ENCODE results near the gene GPR52. TPM values are rescaled to one million over a fixed set of nuclear protein-coding genes. Genes with fewer than 3 reads are reported as not detected.

GPR52 gene
- total and polyA plus RNA-seq, 2 of the 13 experiments (the other 11 are each of a cell fraction or from before 2014, with no cell fraction given), result 0.25 to 1.5 TPM

DNA sequence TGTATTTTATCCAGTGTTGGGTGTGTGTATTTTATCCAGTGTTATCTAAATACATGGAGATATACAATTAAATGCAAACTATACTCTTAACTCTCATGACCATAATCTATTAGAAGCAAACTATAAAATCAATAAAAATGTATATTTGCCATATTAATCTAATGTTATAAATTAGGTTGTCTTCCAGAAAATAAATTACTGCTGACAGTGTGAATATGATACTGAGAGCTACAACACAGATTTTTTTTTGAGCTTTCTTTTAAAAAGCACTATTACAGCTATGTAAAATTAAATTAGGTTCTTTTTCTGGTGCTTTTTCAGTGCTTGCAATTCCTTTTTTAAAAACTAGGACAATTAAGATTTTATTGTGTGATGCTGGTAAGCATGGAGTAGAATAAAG, 19.0 kb upstream of the GPR52 start:
- no peak overlapping the region for H3K27ac ChIP-seq (ENCODE audit: extremely low read length, insufficient read depth, low read length)
- H3K9me3 ChIP-seq (ENCODE audit: low read length), result no peaks in the 10 kb centered on the region
- TF ChIP-seq MAFK (conservative IDR thresholded peaks at IDR 0.05 in 1 of 2, IDR thresholded peaks at IDR 0.05 in 1 of 2; ENCODE audit: low read length in 2 of 2) (peak; percentile 11 to 64; a peak in 2 of 4 replicates), MAFF (IDR thresholded peaks at IDR 0.05; ENCODE audit: low read depth, low read length) (peak; percentile 22; the same call in 1 of the 2 replicates)
- TF ChIP-seq, protein P1, sequence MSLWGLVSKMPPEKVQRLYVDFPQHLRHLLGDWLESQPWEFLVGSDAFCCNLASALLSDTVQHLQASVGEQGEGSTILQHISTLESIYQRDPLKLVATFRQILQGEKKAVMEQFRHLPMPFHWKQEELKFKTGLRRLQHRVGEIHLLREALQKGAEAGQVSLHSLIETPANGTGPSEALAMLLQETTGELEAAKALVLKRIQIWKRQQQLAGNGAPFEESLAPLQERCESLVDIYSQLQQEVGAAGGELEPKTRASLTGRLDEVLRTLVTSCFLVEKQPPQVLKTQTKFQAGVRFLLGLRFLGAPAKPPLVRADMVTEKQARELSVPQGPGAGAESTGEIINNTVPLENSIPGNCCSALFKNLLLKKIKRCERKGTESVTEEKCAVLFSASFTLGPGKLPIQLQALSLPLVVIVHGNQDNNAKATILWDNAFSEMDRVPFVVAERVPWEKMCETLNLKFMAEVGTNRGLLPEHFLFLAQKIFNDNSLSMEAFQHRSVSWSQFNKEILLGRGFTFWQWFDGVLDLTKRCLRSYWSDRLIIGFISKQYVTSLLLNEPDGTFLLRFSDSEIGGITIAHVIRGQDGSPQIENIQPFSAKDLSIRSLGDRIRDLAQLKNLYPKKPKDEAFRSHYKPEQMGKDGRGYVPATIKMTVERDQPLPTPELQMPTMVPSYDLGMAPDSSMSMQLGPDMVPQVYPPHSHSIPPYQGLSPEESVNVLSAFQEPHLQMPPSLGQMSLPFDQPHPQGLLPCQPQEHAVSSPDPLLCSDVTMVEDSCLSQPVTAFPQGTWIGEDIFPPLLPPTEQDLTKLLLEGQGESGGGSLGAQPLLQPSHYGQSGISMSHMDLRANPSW (CRISPR knock-in tag; IDR thresholded peaks at IDR 0.05; ENCODE audit: borderline replicate concordance), result no peak
- ATAC-seq (no peak), FAIRE-seq (no peak), DNase-seq (ENCODE audit: low spot score) (no peak)
- no peaks in the 10 kb centered on the region for H3K4me1 ChIP-seq (ENCODE audit: insufficient read depth, low read length)
- no peak overlapping the region for H2AFZ ChIP-seq (ENCODE audit: low read length)
- H3K36me3 ChIP-seq (replicated peaks in 1 of 2; ENCODE audit: control insufficient read depth in 1 of 2, insufficient read depth in 2 of 2, low read length in 2 of 2), result no peaks in the 10 kb centered on the region
- no peak overlapping the region for H3K9ac ChIP-seq (ENCODE audit: insufficient read depth, low read depth, low read length)
- intact Hi-C loops (cut with micrococcal nuclease; ENCODE audit: unreplicated experiment) (no loop called here), in situ Hi-C loops (cut with HindIII; ENCODE audit: extremely low pct_ligation_motif_present, low pct_unique_long_range_greater_than_20kb) (no loop called here)
- CTCF ChIA-PET (ENCODE audit: low intra/inter-chr PET ratio, low total read pairs), result no interaction called here
- no TSS peak for BruUV-seq (replicated peaks)
- H4K20me1 ChIP-seq (ENCODE audit: insufficient read depth, low read length), result no peaks in the 10 kb centered on the region
- H3K79me2 ChIP-seq (ENCODE audit: insufficient read depth, low read length), result no peaks in the 10 kb centered on the region
- H3K4me2 ChIP-seq (ENCODE audit: low read depth, low read length), result no peak overlapping the region
- no peaks in the 10 kb centered on the region; a peak in 1 of 5 replicates for H3K27me3 ChIP-seq (ENCODE audit: control insufficient read depth in 1 of 2, insufficient read depth in 2 of 2, low read length in 2 of 2)
- H3K4me3 ChIP-seq (replicated peaks in 1 of 3; ENCODE audit: insufficient read depth in 1 of 3, low read depth in 2 of 3, low read length in 3 of 3), result no peak overlapping the region
- POLR2A ChIA-PET, result no interaction called here

DNA sequence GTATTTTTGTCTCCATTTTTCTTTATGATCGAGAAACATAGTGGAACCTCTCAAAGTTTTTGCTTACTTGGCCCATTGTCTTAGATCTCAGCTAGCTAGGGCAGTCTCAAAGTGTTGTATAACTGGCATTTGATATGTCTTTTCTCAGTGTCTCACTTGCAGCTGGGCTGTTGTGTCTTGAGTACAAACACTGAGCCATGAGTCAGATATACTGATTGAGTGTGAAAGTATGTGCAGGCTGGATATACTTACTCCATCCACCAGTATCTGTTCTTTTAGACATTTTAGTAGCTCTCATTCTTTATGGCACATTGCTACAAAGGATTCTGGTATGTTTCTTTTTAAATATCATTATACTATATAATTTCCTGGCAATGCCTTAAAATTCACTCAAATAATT, 14.3 kb upstream of the GPR52 start:
- Histone ChIP-seq H3K4me2 (ENCODE audit: low read depth, low read length) (no peak overlapping the region), H3K9me3 (ENCODE audit: low read length) (no peaks in the 10 kb centered on the region), H3K36me3 (replicated peaks in 1 of 2; ENCODE audit: control insufficient read depth in 1 of 2, insufficient read depth in 2 of 2, low read length in 2 of 2) (no peaks in the 10 kb centered on the region), H3K27ac (ENCODE audit: extremely low read length, insufficient read depth, low read length) (no peak overlapping the region), H3K79me2 (ENCODE audit: insufficient read depth, low read length) (no peaks in the 10 kb centered on the region), H4K20me1 (ENCODE audit: insufficient read depth, low read length) (no peaks in the 10 kb centered on the region), H3K4me3 (replicated peaks in 1 of 3; ENCODE audit: insufficient read depth in 1 of 3, low read depth in 2 of 3, low read length in 3 of 3) (no peak overlapping the region), H3K4me1 (ENCODE audit: insufficient read depth, low read length) (no peaks in the 10 kb centered on the region), H3K9ac (ENCODE audit: insufficient read depth, low read depth, low read length) (no peak overlapping the region), H2AFZ (ENCODE audit: low read length) (no peak overlapping the region), H3K27me3 (ENCODE audit: control insufficient read depth in 1 of 2, insufficient read depth in 2 of 2, low read length in 2 of 2) (no peaks in the 10 kb centered on the region; a peak in 1 of 5 replicates)
- BruUV-seq (replicated peaks), result no TSS peak
- no peak for FAIRE-seq
- in situ Hi-C loops (cut with HindIII; ENCODE audit: extremely low pct_ligation_motif_present, low pct_unique_long_range_greater_than_20kb), result no loop called here
- no peak for ATAC-seq
- POLR2A ChIA-PET, result no interaction called here
- no peak for DNase-seq (ENCODE audit: low spot score)
- intact Hi-C loops (cut with micrococcal nuclease; ENCODE audit: unreplicated experiment), result no loop called here
- 91% methylated on average over 1 of the region's 1 CpG for WGBS (ENCODE audit: low lambda C conversion rate)
- CTCF ChIA-PET (ENCODE audit: low intra/inter-chr PET ratio, low total read pairs), result no interaction called here
- TF ChIP-seq, protein P2, sequence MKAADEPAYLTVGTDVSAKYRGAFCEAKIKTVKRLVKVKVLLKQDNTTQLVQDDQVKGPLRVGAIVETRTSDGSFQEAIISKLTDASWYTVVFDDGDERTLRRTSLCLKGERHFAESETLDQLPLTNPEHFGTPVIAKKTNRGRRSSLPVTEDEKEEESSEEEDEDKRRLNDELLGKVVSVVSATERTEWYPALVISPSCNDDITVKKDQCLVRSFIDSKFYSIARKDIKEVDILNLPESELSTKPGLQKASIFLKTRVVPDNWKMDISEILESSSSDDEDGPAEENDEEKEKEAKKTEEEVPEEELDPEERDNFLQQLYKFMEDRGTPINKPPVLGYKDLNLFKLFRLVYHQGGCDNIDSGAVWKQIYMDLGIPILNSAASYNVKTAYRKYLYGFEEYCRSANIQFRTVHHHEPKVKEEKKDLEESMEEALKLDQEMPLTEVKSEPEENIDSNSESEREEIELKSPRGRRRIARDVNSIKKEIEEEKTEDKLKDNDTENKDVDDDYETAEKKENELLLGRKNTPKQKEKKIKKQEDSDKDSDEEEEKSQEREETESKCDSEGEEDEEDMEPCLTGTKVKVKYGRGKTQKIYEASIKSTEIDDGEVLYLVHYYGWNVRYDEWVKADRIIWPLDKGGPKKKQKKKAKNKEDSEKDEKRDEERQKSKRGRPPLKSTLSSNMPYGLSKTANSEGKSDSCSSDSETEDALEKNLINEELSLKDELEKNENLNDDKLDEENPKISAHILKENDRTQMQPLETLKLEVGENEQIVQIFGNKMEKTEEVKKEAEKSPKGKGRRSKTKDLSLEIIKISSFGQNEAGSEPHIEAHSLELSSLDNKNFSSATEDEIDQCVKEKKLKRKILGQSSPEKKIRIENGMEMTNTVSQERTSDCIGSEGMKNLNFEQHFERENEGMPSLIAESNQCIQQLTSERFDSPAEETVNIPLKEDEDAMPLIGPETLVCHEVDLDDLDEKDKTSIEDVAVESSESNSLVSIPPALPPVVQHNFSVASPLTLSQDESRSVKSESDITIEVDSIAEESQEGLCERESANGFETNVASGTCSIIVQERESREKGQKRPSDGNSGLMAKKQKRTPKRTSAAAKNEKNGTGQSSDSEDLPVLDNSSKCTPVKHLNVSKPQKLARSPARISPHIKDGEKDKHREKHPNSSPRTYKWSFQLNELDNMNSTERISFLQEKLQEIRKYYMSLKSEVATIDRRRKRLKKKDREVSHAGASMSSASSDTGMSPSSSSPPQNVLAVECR (CRISPR knock-in tag; IDR thresholded peaks at IDR 0.05; ENCODE audit: borderline replicate concordance), result no peak
- TF ChIP-seq ZNF337 (CRISPR knock-in tag; IDR thresholded peaks at IDR 0.05; ENCODE audit: borderline replicate concordance, low read depth), result no peak
- TF ChIP-seq, protein P3, sequence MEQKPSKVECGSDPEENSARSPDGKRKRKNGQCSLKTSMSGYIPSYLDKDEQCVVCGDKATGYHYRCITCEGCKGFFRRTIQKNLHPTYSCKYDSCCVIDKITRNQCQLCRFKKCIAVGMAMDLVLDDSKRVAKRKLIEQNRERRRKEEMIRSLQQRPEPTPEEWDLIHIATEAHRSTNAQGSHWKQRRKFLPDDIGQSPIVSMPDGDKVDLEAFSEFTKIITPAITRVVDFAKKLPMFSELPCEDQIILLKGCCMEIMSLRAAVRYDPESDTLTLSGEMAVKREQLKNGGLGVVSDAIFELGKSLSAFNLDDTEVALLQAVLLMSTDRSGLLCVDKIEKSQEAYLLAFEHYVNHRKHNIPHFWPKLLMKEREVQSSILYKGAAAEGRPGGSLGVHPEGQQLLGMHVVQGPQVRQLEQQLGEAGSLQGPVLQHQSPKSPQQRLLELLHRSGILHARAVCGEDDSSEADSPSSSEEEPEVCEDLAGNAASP (CRISPR knock-in tag; IDR thresholded peaks at IDR 0.05; ENCODE audit: borderline replicate concordance), result no peak
- TF ChIP-seq, protein P4, sequence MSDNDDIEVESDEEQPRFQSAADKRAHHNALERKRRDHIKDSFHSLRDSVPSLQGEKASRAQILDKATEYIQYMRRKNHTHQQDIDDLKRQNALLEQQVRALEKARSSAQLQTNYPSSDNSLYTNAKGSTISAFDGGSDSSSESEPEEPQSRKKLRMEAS (IDR thresholded peaks at IDR 0.05), result no peak
- TF ChIP-seq, protein P5, sequence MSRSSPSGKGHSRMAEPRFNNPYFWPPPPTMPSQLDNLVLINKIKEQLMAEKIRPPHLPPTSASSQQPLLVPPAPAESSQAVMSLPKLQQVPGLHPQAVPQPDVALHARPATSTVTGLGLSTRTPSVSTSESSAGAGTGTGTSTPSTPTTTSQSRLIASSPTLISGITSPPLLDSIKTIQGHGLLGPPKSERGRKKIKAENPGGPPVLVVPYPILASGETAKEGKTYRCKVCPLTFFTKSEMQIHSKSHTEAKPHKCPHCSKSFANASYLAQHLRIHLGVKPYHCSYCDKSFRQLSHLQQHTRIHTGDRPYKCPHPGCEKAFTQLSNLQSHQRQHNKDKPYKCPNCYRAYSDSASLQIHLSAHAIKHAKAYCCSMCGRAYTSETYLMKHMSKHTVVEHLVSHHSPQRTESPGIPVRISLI (CRISPR knock-in tag; IDR thresholded peaks at IDR 0.05; ENCODE audit: borderline replicate concordance), result no peak
